Measurements from ENCODE around the gene ATAD3B.
A peak's percentile ranks its signal among the peaks of the same experiment; 100 is the strongest.

ATAD3B gene

DNA sequence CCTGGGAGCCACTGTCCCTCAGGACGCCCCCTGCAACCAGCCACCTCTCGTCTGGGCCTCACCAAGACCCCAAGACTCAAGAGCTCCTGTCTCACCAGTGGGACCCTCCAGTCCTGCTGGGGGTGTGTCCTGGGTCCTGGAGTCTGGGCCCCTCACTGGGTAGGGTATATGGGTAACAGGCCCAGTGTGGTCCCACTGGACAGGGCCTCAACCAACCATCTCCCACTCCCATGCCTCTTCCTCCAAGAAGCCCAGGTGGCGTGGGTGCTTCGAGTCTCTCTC lies 36.8 kb upstream of the ATAD3B start:
- Histone ChIP-seq H4K8ac (ENCODE audit: low read depth, low read length) (peak overlapping the region; percentile 42), H2BK5ac (ENCODE audit: low read depth, low read length, poor library complexity) (peak overlapping the region; percentile 98), H3K18ac (ENCODE audit: low read length) (peak overlapping the region; percentile 99), H3K27me3 (ENCODE audit: insufficient read depth, low read length) (no peaks in the 10 kb centered on the region), H2AFZ (ENCODE audit: insufficient read depth, low read length, poor library complexity) (peak overlapping the region; percentile 33), H3K79me1 (ENCODE audit: low read length) (peaks cover 56% of the 10 kb centered on the region), H3K9ac (ENCODE audit: low read length) (no peak overlapping the region), H3K4me1 (ENCODE audit: control insufficient read depth in 1 of 2, insufficient read depth in 2 of 2, low read length in 2 of 2) (peaks cover 72 to 77% of the 10 kb centered on the region in 2 experiments), H2AK5ac (ENCODE audit: low read length) (peak overlapping the region; percentile 98), H3K4ac (ENCODE audit: low read depth, low read length) (peak overlapping the region; percentile 82), H4K91ac (ENCODE audit: low read depth, low read length) (peak overlapping the region; percentile 99), H3K27ac (ENCODE audit: low read depth, low read length) (peak overlapping the region; percentile 99), H3K36me3 (ENCODE audit: control insufficient read depth in 1 of 2, insufficient read depth in 2 of 2, low read length in 2 of 2) (peaks cover 13 to 14% of the 10 kb centered on the region in 2 experiments), H2BK120ac (ENCODE audit: insufficient read depth, low read length, poor library complexity) (peak overlapping the region; percentile 98), H3K4me3 (ENCODE audit: low read depth, low read length) (no peak overlapping the region), H4K12ac (ENCODE audit: low read depth, low read length) (peak overlapping the region; percentile 68), H3K79me2 (ENCODE audit: control insufficient read depth, insufficient read depth, low read length, poor library complexity) (peaks cover 35% of the 10 kb centered on the region), H3K4me2 (ENCODE audit: low read length) (no peak overlapping the region), H2BK12ac (ENCODE audit: low read length) (peak overlapping the region; percentile 97), H3K9me3 (ENCODE audit: insufficient read depth, low read depth, low read length) (peaks cover 2% of the 10 kb centered on the region), H3K23ac (ENCODE audit: low read length) (no peak overlapping the region), H3K14ac (ENCODE audit: low read length) (peak overlapping the region; percentile 97)
- WGBS (ENCODE audit: extremely low coverage, insufficient coverage, insufficient read length), result no CpG with 5 or more reads among the region's 4 CpGs
- DNase-seq, result no peak

DNA sequence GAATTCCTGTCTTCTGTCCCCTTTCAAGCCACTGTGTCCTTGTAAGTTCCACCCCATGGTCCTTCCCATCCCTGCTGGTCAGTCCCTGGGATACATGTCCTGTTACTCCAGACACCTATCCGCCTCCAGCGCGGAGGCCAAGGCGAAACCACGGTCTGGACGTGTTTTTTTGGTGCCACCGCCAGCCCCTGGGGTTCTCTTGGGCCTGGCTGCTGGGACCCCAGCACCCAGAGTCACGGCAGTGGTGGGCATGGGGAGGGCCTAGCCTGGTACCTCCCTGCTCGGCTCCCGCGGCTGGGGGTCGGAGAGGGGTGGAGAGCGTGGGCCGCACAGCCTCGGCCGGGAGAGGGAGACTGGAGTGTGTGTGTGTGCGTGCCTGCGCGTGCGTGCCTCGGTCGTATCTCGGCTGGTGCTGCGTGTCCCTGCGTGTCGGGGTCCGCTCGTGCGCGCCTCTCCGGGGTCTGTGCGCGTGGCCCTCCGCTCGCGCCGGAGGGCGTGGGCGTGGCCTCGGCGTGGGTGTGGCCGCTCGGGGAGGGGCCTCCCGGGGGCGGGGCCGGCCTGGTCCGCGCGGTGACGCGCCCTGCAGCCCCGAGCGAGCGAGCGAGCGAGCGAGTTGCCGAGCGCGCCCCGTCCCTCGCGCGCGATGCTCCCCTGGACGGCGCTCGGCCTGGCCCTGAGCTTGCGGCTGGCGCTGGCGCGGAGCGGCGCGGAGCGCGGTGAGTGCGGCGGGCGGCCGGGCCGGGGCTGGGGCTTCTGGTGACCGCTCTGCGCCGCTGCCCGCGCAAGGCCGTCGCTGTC lies 36.3 kb upstream of the ATAD3B start, which contains the start of gene VWA1:
Gene VWA1 (plus strand): TSS at position 585 of the 798 bp plus-strand sequence. CDS start 59 bp downstream, at position 644.
- peak within 1 kb of the TSS; percentile 99 for H3K18ac ChIP-seq (ENCODE audit: low read length)

DNA sequence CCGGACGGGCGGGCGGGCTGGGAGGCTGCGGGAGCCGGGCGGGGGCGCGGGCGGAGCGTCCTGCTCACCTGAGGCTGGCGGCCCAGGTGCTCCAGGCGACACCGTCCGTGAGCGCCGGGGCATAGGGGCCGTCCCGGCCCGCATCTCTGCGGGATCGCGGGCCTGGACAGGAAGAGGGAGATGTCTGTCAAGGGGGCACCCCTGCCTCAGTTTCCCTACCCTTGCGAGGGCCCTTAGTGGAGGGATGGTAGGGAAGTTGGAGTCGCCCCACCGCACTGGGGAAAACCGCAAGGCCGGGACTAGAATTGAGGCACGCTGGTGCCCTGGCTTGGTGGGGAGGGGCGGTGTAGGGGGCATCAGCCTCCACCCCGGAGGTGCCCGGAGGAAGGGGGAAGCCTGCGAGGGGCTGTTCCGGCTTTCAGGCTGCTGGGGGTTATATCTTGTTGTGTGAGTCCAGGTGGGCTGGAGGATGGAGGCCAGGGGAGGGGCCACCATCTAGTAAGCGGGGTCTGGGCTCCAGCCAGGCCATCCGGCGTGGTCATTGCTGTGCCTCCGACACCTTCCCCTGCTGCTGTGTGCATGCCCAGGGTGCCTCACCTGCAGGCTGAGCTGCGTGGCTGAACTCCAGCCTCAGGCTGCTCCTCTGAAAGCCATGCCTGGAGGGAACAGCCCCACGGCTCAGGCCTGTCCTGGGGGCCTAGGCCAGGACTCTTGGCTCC lies 35.5 kb upstream of the ATAD3B start:
- no CpG with 5 or more reads among the region's 40 CpGs for WGBS (ENCODE audit: extremely low coverage, insufficient coverage, insufficient read length)
- Histone ChIP-seq H3K9ac (ENCODE audit: low read length) (peak overlapping the region; percentile 67), H4K12ac (ENCODE audit: low read depth, low read length) (no peak overlapping the region), H3K4me2 (ENCODE audit: low read length) (peak overlapping the region; percentile 68), H2BK120ac (ENCODE audit: insufficient read depth, low read length, poor library complexity) (peak overlapping the region; percentile 10), H3K4me3 (ENCODE audit: low read depth, low read length) (peak overlapping the region; percentile 70), H3K79me1 (ENCODE audit: low read length) (peaks cover 46% of the 10 kb centered on the region), H3K27ac (ENCODE audit: low read depth, low read length) (peak overlapping the region; percentile 7), H4K91ac (ENCODE audit: low read depth, low read length) (peak overlapping the region; percentile 67), H2AK5ac (ENCODE audit: low read length) (peak overlapping the region; percentile 6), H3K4me1 (ENCODE audit: control insufficient read depth in 1 of 2, insufficient read depth in 2 of 2, low read length in 2 of 2) (peaks cover 63 to 68% of the 10 kb centered on the region in 2 experiments), H4K8ac (ENCODE audit: low read depth, low read length) (peak overlapping the region; percentile 48), H3K14ac (ENCODE audit: low read length) (peak overlapping the region; percentile 23), H2BK12ac (ENCODE audit: low read length) (no peak overlapping the region), H2AFZ (ENCODE audit: insufficient read depth, low read length, poor library complexity) (no peak overlapping the region), H2BK5ac (ENCODE audit: low read depth, low read length, poor library complexity) (no peak overlapping the region), H3K79me2 (ENCODE audit: control insufficient read depth, insufficient read depth, low read length, poor library complexity) (peaks cover 35% of the 10 kb centered on the region), H3K18ac (ENCODE audit: low read length) (peak overlapping the region; percentile 28), H3K23ac (ENCODE audit: low read length) (no peak overlapping the region), H3K27me3 (ENCODE audit: insufficient read depth, low read length) (no peaks in the 10 kb centered on the region), H3K9me3 (ENCODE audit: insufficient read depth, low read depth, low read length) (peaks cover 2% of the 10 kb centered on the region), H3K4ac (ENCODE audit: low read depth, low read length) (peak overlapping the region; percentile 85), H3K36me3 (ENCODE audit: control insufficient read depth in 1 of 2, insufficient read depth in 2 of 2, low read length in 2 of 2) (peaks cover 20 to 23% of the 10 kb centered on the region in 2 experiments)
- peak; percentile 41 to 63 for DNase-seq

More for the DNA sequence above, 36.3 kb upstream of the ATAD3B start, which contains the start of gene VWA1:
- peak within 1 kb of the TSS; percentile 70 for H3K4me3 ChIP-seq (ENCODE audit: low read depth, low read length)
- WGBS (ENCODE audit: extremely low coverage, insufficient coverage, insufficient read length), result no CpG with 5 or more reads among the region's 89 CpGs
- H3K36me3 ChIP-seq (ENCODE audit: control insufficient read depth in 1 of 2, insufficient read depth in 2 of 2, low read length in 2 of 2), result peaks cover 17 to 19% of the 10 kb centered on the region in 2 experiments
- H3K27ac ChIP-seq (ENCODE audit: low read depth, low read length), result peak within 1 kb of the TSS; percentile 99
- no peak within 1 kb of the TSS for H3K23ac ChIP-seq (ENCODE audit: low read length)
- H2BK120ac ChIP-seq (ENCODE audit: insufficient read depth, low read length, poor library complexity), result peak within 1 kb of the TSS; percentile 98
- peak within 1 kb of the TSS; percentile 97 for H3K14ac ChIP-seq (ENCODE audit: low read length)
- H2AK5ac ChIP-seq (ENCODE audit: low read length), result peak within 1 kb of the TSS; percentile 98
- H4K8ac ChIP-seq (ENCODE audit: low read depth, low read length), result peak within 1 kb of the TSS; percentile 48
- peak within 1 kb of the TSS; percentile 98 for H2BK5ac ChIP-seq (ENCODE audit: low read depth, low read length, poor library complexity)
- peak within 1 kb of the TSS; percentile 33 for H2AFZ ChIP-seq (ENCODE audit: insufficient read depth, low read length, poor library complexity)
- H3K27me3 ChIP-seq (ENCODE audit: insufficient read depth, low read length), result no peaks in the 10 kb centered on the region
- peak within 1 kb of the TSS; percentile 68 for H3K4me2 ChIP-seq (ENCODE audit: low read length)
- peaks cover 2% of the 10 kb centered on the region for H3K9me3 ChIP-seq (ENCODE audit: insufficient read depth, low read depth, low read length)
- peaks cover 35% of the 10 kb centered on the region for H3K79me2 ChIP-seq (ENCODE audit: control insufficient read depth, insufficient read depth, low read length, poor library complexity)
- H3K4me1 ChIP-seq (ENCODE audit: control insufficient read depth in 1 of 2, insufficient read depth in 2 of 2, low read length in 2 of 2), result peaks cover 69 to 72% of the 10 kb centered on the region in 2 experiments
- H3K9ac ChIP-seq (ENCODE audit: low read length), result peak within 1 kb of the TSS; percentile 67
- peak within 1 kb of the TSS; percentile 68 for H4K12ac ChIP-seq (ENCODE audit: low read depth, low read length)
- DNase-seq, result peak; percentile 46 to 75
- peak within 1 kb of the TSS; percentile 99 for H4K91ac ChIP-seq (ENCODE audit: low read depth, low read length)
- H2BK12ac ChIP-seq (ENCODE audit: low read length), result peak within 1 kb of the TSS; percentile 97
- H3K4ac ChIP-seq (ENCODE audit: low read depth, low read length), result peak within 1 kb of the TSS; percentile 85
- peaks cover 53% of the 10 kb centered on the region for H3K79me1 ChIP-seq (ENCODE audit: low read length)

DNA sequence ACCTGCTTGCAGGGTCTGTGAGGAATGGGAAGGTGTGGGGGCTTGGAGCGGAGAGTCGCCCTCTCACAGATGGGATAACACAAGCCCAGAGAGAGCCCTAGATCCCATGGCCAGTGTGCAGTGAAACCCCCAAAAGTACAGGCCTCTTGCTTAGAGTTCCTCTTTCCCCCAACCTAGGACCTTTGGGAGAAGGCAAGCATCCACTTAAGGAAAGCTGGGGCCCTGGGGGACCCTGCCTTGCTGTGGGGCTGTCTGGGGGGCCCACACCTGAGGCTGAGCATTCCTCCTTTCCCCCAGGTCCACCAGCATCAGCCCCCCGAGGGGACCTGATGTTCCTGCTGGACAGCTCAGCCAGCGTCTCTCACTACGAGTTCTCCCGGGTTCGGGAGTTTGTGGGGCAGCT lies 34.9 kb upstream of the ATAD3B start:
- peak overlapping the region; percentile 55 for H3K4me3 ChIP-seq (ENCODE audit: low read depth, low read length)
- no peak overlapping the region for H2AK5ac ChIP-seq (ENCODE audit: low read length)
- H3K4me1 ChIP-seq (ENCODE audit: control insufficient read depth in 1 of 2, insufficient read depth in 2 of 2, low read length in 2 of 2), result peaks cover 57 to 62% of the 10 kb centered on the region in 2 experiments
- no peak overlapping the region for H2BK120ac ChIP-seq (ENCODE audit: insufficient read depth, low read length, poor library complexity)
- H3K4me2 ChIP-seq (ENCODE audit: low read length), result peak overlapping the region; percentile 68
- peaks cover 2% of the 10 kb centered on the region for H3K9me3 ChIP-seq (ENCODE audit: insufficient read depth, low read depth, low read length)
- H2BK12ac ChIP-seq (ENCODE audit: low read length), result no peak overlapping the region
- no peak overlapping the region for H4K91ac ChIP-seq (ENCODE audit: low read depth, low read length)
- H3K4ac ChIP-seq (ENCODE audit: low read depth, low read length), result peak overlapping the region; percentile 13
- WGBS (ENCODE audit: extremely low coverage, insufficient coverage, insufficient read length), result no CpG with 5 or more reads among the region's 7 CpGs
- H4K8ac ChIP-seq (ENCODE audit: low read depth, low read length), result no peak overlapping the region
- DNase-seq, result no peak
- peaks cover 41% of the 10 kb centered on the region for H3K79me1 ChIP-seq (ENCODE audit: low read length)
- H3K9ac ChIP-seq (ENCODE audit: low read length), result no peak overlapping the region
- no peak overlapping the region for H2BK5ac ChIP-seq (ENCODE audit: low read depth, low read length, poor library complexity)
- peak overlapping the region; percentile 23 for H3K14ac ChIP-seq (ENCODE audit: low read length)
- no peak overlapping the region for H3K23ac ChIP-seq (ENCODE audit: low read length)
- H3K79me2 ChIP-seq (ENCODE audit: control insufficient read depth, insufficient read depth, low read length, poor library complexity), result peaks cover 33% of the 10 kb centered on the region
- peaks cover 20 to 23% of the 10 kb centered on the region in 2 experiments for H3K36me3 ChIP-seq (ENCODE audit: control insufficient read depth in 1 of 2, insufficient read depth in 2 of 2, low read length in 2 of 2)
- no peak overlapping the region for H2AFZ ChIP-seq (ENCODE audit: insufficient read depth, low read length, poor library complexity)
- H3K18ac ChIP-seq (ENCODE audit: low read length), result no peak overlapping the region
- no peaks in the 10 kb centered on the region for H3K27me3 ChIP-seq (ENCODE audit: insufficient read depth, low read length)
- H4K12ac ChIP-seq (ENCODE audit: low read depth, low read length), result no peak overlapping the region
- H3K27ac ChIP-seq (ENCODE audit: low read depth, low read length), result no peak overlapping the region

All from trophoblast cell (in vitro differentiated cells and primary cell).